Measurements from ENCODE around the gene NTRK2.

DNA sequence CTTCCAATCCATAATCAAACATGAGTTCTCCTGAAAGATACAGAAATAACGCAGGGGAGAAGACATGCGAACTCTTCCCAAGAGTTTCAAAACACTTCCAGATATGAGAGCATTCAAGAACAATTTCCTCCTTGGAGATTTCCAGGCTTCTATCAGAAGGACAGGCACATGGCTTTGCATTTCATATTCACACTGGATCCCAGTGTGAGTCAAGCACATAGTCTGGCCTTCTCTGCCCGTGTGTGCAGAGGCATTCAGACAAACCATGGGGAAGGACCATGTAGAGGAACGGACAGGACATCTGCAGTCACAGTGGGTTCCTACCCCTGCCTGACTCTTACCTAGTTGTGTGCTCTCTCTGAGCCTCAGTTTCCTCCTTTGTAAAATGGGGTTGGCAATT, 384.5 kb downstream of the NTRK2 start:
- TF ChIP-seq, protein P1, sequence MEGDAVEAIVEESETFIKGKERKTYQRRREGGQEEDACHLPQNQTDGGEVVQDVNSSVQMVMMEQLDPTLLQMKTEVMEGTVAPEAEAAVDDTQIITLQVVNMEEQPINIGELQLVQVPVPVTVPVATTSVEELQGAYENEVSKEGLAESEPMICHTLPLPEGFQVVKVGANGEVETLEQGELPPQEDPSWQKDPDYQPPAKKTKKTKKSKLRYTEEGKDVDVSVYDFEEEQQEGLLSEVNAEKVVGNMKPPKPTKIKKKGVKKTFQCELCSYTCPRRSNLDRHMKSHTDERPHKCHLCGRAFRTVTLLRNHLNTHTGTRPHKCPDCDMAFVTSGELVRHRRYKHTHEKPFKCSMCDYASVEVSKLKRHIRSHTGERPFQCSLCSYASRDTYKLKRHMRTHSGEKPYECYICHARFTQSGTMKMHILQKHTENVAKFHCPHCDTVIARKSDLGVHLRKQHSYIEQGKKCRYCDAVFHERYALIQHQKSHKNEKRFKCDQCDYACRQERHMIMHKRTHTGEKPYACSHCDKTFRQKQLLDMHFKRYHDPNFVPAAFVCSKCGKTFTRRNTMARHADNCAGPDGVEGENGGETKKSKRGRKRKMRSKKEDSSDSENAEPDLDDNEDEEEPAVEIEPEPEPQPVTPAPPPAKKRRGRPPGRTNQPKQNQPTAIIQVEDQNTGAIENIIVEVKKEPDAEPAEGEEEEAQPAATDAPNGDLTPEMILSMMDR (conservative IDR thresholded peaks at IDR 0.05; ENCODE audit: low read length), result no peak
- TF ChIP-seq EZH2phosphoT487 (IDR thresholded peaks at IDR 0.05; ENCODE audit: borderline replicate concordance, low read depth, low read length), result no peak

All from OCI-LY7 (cell line).